AG09309 (cell line): Measurements from ENCODE around the gene PDE4D.

Experiments used
- DNase-seq: peaks from one replicate; pipeline ENCODE4 v3.0.0-alpha.2; 2010; ENCODE audit warnings: low read depth
- H3K4me3 ChIP-seq: 2 replicates; pipeline ENCODE4 v1.5.1; 2011; ENCODE audit warnings: mild to moderate bottlenecking, low read depth, low read length, moderate library complexity; ENCODE audit not compliant: control insufficient read depth
- TF ChIP-seq, protein P1 (sequence below): IDR thresholded peaks from 2 replicates; pipeline ENCODE4 v1.5.1; 2011; ENCODE audit warnings: mild to moderate bottlenecking, low read depth, low read length, inconsistent platforms; ENCODE audit not compliant: insufficient read depth, control insufficient read depth; ENCODE audit errors: missing control alignments

PDE4D gene

DNA sequence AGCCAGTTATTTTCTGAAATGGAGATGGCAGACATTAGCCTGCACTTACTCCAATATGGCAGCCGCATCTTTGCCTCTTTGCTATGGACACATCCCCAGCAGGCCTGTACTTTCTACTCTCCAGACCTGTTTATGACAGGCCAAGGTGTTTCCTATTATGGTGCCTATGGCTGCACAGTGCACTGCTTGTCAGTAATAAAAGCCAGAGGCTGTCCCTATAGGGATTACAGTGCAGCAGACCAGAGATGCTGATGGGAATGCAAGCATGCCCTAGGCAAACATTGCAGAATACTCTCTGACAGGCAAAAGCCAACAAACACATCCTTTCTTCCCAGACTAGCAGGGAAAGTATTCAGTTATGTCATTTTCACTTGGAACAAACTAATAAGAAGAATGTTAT, 867.8 kb downstream of the PDE4D start:
- no peak for DNase-seq
- TF ChIP-seq, protein P1, sequence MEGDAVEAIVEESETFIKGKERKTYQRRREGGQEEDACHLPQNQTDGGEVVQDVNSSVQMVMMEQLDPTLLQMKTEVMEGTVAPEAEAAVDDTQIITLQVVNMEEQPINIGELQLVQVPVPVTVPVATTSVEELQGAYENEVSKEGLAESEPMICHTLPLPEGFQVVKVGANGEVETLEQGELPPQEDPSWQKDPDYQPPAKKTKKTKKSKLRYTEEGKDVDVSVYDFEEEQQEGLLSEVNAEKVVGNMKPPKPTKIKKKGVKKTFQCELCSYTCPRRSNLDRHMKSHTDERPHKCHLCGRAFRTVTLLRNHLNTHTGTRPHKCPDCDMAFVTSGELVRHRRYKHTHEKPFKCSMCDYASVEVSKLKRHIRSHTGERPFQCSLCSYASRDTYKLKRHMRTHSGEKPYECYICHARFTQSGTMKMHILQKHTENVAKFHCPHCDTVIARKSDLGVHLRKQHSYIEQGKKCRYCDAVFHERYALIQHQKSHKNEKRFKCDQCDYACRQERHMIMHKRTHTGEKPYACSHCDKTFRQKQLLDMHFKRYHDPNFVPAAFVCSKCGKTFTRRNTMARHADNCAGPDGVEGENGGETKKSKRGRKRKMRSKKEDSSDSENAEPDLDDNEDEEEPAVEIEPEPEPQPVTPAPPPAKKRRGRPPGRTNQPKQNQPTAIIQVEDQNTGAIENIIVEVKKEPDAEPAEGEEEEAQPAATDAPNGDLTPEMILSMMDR, result no peak
- no peak overlapping the region for H3K4me3 ChIP-seq

DNA sequence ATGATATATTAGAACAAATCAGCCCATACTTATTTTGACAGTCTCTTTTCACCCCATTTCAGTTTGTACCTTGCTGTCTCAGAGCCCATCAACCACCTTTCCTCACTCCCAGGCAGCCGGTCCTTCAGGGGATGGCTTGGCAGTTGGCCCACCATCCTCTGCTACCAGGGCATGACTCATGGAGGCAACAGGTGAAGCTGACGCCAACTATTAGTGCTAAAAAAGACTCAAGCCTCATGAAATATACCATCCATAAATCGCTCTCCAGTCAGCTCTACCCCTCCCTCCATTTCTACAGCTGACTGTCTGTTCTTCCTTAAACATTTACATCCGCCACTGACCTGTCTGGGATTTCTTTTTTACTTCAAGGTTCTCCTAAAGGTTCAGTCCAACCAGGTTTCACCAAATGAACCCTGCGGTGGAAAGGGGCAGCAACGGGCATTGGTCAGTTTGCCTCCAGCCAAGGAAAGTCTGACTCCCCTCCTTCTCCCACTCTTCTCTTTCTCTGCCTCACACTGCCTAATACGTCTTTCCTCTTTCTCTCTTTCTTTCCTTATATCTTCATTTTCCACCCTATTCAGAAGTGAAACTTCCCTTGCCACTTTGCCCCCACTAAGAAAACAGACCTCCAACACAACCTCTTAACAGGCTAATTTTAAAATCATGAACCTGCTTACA, 871.5 kb downstream of the PDE4D start:
- no peak overlapping the region for H3K4me3 ChIP-seq
- DNase-seq, result no peak
- TF ChIP-seq, protein P1, result no peak

DNA sequence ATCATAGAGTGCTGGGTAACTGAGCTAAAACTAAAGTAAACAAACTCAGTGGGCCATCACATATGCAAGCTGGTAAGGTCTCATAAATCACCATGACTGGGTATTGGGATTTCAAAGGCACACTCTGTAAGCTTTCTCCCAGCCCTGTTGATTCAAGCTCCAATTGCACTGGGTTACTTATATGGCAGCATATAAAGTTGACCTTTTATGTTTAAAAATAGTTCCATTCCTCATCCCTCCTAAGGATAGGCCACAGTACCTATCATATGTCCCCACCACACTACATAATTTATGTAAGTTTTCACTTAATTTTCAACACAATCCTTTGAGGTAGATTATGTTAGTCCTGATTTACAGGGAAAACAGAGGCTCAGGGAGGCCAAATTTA, 872.2 kb downstream of the PDE4D start:
- no peak for DNase-seq
- TF ChIP-seq, protein P1, result no peak
- no peak overlapping the region for H3K4me3 ChIP-seq

DNA sequence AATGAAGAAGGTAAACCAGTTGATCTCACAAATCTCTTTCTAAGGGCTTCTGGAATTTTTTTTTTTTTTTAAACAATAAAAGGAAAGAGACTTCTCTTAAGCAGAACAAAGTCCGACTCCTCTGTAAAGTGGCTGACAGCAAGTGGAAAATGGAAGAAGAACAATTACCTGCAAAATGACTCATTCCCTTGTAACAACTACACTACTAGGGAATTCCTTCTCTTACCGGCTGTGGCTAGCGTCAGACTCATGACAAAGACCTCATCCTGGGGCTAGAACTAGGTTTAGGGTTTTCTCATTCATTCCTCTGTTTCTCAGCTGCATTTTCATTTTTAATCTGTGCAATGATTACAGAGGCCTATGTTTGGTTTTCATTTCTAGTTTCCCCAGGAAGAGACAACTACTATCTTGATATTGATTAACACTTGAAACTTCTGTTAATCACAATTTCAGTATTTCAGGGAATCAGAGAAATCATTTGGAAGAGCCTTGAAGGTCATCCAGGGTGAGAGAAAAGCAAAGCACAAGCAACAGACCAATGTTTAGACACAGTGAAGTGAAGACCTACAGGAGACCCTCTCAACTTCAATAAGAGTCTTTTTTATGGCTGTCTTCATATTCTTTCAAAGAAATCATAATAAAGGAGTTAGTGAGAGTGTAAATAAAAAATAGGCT, 872.8 kb downstream of the PDE4D start:
- no peak overlapping the region for H3K4me3 ChIP-seq
- TF ChIP-seq, protein P1, result no peak
- no peak for DNase-seq

DNA sequence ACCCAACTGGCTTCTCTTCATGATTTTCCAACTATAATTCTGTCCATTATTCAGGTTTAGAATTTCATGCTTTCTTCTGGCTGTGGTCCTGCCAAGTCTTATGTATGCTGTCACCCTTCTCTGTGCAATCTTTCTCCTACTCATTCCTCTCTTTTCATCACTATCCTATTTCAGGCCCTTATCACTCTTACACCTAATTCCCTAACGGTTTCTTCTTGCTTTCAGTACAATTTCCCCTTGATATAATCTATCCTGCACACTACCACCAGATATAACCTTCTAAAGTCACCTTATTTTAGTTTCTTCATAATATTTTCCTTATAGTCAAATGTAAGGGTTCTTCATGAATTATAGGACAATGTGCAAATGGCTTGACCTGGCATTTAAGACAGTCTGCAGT, 874.4 kb downstream of the PDE4D start:
- H3K4me3 ChIP-seq, result no peak overlapping the region
- TF ChIP-seq, protein P1, result no peak
- DNase-seq, result no peak

DNA sequence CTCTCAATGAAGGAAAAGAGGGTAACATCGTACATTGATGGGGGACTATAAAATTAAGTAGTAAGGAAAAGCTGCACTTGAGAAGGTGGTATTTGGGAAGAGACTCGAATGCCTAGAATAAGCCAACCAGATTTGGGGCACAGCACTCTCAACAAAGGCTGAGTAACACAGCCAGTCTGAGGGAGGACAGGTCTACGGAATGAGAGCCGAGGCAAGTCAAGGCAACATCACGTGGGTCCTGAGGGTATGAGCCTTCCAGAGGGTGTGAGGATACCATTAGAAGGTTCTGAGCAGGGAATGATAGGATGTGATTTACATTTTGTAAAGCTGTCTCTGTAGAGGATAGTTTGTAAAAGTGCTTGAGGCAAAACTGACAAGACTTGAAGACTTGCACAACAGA, 876.6 kb downstream of the PDE4D start:
- TF ChIP-seq, protein P1, result no peak
- DNase-seq, result no peak
- H3K4me3 ChIP-seq, result no peak overlapping the region
